Head of caudate nucleus (tissue), 42 donors: ENCODE results near the gene ADSL.

Source experiments
- DNase-seq, 42 donors: peaks; one replicate each; pipeline versions ENCODE4 v3.0.0 to v3.0.0-alpha.2; 2020 to 2021; ENCODE audit warnings: mixed read lengths in 7 of 42
- intact Hi-C: fragments of 100-400 bp; cut with DNase I; formaldehyde crosslinking; loops from one replicate; pipeline ENCODE4 v1.15.0; 2022

ADSL gene

GRCh38 chr22:40394607-40395006 is 48.3 kb downstream of the ADSL start:
- DNase-seq: no peak
- intact Hi-C loops: no loop called here

GRCh38 chr22:40395607-40396006 is 49.3 kb downstream of the ADSL start:
- no peak for DNase-seq
- intact Hi-C loops: no loop called here

GRCh38 chr22:40396882-40397281 is 50.6 kb downstream of the ADSL start:
- intact Hi-C loops: no loop called here

GRCh38 chr22:40397396-40397795 is 51.1 kb downstream of the ADSL start:
- intact Hi-C loops: no loop called here
- no peak for DNase-seq

More at GRCh38 chr22:40396882-40397281, 50.6 kb downstream of the ADSL start:
- DNase-seq: no peak

GRCh38 chr22:40399621-40400020 is 53.3 kb downstream of the ADSL start:
- intact Hi-C loops: no loop called here
- peak in 1 of 42 donors; percentile 29 for DNase-seq

GRCh38 chr22:40400159-40400558 is 53.9 kb downstream of the ADSL start:
- intact Hi-C loops: no loop called here
- DNase-seq: peak in 1 of 42 donors; percentile 24

DNA sequence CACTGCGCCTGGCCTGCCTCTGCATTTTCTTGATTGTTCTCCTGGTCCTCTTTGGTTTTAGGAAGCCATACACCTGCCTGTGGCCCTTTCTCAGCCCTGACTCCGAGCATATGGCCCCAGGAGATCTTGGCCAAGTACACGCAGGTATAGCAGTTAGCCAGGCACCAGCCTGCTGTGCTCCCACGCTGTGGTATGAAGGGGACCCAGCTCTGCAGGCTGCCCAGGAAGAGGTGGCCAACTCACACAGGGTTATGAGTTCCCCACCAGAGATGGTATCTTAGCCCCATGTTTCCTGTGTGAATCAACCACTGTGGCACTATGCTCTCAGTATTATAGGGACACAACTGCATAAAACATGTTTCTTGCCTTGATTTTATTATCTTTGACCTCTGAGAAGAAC is 55.2 kb downstream of the ADSL start:
- intact Hi-C loops: no loop called here

GRCh38 chr22:40401981-40402406 is 55.7 kb downstream of the ADSL start:
- intact Hi-C loops: no loop called here
- DNase-seq: peak in 1 of 42 donors; percentile 9

More for the DNA sequence above, 55.2 kb downstream of the ADSL start:
- DNase-seq: peak in 1 of 42 donors; percentile 13

DNA sequence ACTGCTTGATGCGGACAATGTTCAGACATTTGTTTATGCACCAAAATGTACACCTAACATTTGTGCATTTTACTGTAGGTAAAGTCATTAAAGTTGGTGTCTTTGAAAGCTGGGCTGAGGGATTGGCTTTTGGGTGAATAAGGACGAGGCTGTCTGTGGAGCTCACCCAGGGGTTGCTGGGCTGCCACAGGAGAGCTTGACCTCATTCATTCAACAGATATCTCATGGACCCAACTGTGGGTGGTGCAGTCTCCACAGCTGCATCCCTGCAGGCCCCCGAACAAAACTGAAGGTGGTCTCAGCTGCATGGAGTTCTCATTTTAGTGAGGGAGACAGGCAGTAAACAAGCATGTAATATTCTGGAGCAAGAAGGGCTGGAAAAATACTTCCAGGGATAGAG is 56.8 kb downstream of the ADSL start:
- no peak for DNase-seq

DNA sequence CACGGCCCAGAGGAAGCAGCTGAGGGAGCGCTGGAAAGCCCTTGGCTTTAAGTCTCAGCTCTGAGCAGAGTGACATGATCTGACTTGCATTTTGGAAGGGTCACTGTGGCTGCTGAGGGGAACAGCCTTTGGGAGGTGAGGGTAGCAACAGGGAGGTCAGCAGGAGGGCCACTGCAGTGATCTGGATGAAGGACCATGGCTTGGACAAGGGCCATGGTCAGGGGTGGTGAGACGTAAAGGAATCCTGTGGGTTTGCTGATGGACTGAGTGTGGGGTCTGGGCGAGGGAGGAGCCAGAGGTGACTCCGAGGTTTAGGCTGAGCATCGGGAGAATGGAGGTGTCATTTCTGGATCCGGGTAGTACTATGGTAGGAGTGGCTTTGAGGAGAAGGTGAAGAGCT is 57.4 kb downstream of the ADSL start:
- intact Hi-C loops: no loop called here
- DNase-seq: peak in 1 of 42 donors; percentile 5

More for the DNA sequence above, 56.8 kb downstream of the ADSL start:
- intact Hi-C loops: no loop called here

- intact Hi-C loops: no loop called here
- peak in 1 of 42 donors; percentile 18 for DNase-seq
Measured at GRCh38 chr22:40404251-40405177, 58.2 kb downstream of the ADSL start.

DNA sequence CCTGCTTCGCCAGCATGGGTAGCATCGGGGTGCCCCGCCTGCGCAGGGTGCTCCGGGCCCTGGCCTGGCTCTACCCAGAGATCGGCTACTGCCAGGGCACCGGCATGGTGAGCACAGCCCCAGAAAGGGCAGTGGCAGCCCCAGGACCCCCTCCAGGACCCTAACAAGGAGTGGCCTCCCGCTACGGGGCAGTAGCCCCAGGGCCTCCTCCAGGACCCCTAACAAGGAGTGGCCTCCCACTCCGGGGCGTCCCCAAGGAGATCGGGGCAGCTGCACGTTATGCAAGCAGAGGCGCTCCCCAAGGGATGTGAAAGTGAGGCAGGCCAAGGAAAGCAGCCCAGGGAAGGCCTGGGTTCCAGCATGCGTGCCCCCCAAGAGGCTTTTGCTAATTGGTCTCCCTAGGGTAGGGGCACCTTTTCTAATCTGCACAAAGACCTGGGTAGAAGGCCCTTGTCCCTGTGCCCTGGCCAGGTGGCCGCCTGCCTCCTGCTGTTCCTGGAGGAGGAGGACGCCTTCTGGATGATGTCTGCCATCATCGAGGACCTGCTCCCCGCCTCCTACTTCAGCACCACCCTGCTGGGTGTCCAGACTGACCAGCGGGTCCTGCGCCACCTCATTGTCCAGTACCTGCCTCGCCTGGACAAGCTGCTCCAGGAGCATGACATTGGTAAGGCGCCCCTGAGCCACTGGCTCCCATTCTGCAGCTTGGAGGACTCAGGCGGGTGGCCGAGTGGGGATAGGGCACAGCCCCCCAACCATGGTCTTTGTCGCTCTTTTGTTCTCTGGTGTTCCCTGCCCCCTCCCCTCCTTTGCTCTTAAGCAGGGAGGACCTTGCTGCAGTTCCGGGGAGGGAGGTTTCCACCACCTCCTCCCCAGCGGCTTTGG is 59.1 kb downstream of the ADSL start:
- intact Hi-C loops: no loop called here
- peak in 1 of 42 donors; percentile 3 for DNase-seq

DNA sequence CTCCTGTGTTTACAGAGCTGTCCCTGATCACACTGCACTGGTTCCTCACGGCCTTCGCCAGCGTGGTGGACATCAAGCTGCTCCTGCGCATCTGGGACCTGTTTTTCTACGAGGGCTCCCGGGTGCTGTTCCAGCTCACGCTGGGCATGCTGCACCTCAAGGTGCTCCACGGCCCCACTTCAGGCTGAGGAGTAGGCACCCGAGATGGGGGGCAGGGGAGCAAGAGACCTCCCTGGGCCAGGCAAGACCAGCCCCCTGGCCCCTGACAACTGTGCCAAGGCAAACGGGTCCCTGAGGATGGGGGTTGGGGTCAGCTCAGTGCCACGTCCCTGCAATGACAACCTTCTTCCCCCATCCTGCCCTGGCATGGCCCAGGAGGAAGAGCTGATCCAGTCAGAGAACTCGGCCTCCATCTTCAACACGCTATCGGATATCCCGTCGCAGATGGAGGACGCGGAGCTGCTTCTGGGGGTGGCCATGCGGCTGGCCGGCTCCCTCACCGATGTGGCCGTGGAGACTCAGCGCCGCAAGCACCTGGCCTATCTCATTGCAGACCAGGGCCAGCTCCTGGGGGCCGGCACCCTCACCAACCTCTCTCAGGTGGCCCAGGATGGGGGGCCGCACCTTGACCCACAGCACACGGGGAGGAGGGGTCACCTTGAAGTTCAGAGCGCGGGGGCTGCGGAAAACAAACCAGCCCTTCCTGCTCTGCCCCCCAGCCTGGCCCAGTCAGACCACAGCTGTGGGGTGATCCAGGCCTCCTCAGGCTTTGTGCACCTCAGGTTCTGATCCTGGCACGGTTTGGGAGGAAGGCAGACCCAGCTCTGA is 60.0 kb downstream of the ADSL start:
- intact Hi-C loops: no loop called here
- DNase-seq: peak in 1 of 42 donors; percentile 30

DNA sequence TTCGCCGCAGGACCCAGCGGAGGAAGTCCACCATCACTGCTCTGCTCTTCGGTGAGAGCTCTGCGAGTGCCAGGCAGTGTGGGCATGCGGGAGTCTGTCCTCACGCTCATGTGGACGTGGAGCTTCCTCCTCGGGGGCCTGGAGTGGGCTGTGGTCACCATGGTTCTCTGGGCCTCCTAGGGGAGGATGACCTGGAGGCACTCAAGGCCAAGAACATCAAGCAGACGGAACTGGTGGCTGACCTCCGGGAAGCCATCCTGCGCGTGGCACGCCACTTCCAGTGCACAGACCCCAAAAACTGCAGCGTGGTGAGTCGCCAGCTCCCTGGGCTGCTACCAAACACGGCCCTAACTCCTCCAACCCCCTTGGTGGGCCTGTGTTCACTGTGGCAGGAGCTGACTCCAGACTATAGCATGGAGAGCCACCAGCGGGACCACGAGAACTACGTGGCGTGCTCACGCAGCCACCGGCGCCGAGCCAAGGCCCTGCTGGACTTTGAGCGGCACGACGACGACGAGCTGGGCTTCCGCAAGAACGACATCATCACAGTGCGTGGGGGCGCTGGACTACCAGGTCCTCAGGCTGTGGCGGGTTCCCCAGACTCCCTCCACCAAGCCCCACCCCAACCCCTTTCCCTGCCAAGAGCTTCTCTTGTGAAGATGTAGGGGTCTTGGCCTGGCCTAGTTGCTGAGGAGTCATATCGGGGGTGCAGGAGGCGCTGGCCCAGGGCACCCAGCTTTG is 60.9 kb downstream of the ADSL start:
- peak in 1 of 42 donors; percentile 28 for DNase-seq
- intact Hi-C loops: no loop called here

- intact Hi-C loops: no loop called here
- peak in 1 of 42 donors; percentile 7 for DNase-seq
Measured at GRCh38 chr22:40407831-40408717, 61.8 kb downstream of the ADSL start.

DNA sequence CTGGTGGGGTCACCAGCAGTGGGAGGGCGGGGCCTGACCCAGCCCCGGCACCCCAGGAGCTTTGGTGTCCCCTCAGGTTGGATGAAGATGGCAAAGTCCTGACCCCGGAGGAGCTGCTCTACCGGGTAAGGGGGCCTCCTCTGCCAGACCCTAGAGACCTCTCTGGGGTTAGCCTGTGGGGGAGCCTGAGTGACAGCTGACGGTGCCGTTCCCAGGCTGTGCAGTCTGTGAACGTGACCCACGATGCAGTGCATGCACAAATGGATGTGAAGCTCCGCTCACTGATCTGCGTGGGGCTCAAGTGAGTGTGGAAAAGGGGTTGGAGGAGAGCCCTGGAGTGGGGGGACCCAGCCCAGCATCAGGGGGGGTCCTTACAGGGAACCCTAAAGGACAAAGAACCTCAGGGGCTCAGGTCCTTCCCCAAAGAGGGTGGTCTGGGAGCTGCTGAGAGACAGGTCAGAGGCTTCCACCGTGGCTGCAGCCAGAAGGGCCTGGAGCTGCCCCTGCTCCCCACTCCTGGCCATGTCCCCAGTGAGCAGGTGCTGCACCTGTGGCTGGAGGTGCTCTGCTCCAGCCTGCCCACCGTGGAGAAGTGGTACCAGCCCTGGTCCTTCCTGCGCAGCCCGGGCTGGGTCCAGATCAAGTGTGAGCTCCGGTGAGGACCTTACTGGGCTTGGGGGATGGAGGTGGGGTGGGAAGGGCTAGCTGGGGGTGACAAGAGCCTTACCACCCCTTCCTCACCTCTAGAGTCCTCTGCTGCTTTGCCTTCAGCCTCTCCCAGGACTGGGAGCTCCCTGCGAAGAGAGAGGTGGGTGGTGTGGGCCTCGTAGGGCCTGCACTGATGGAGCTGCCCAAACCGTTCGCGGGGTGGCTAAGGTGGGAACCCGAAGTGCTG is 62.7 kb downstream of the ADSL start:
- peak in 1 of 42 donors; percentile 18 for DNase-seq
- intact Hi-C loops: no loop called here
